ENCODE measurements around the gene KCNQ1. TPM values are rescaled to one million over a fixed set of nuclear protein-coding genes. Genes with fewer than 3 reads are reported as not detected.

The KCNQ1 gene
- total and polyA plus RNA-seq, 12 donors = 11.0 to 447 (median 320) TPM

GRCh38 chr11:2531987-2532703, 87.3 kb downstream of the KCNQ1 start:
- intact Hi-C loops (cut with DNase I) = loop anchor here (1.0 to 2.0 kb wide), 3 partner anchors 104 to 357 kb away; no protein-coding TSS in a partner anchor
- Histone ChIP-seq H3K4me1 (replicated peaks in 1 of 2) (peaks cover 31 to 34% of the 10 kb centered on the region in 2 donors), H3K4me3 (no peak overlapping the region), H3K36me3 (replicated peaks in 1 of 2) (peaks cover 0 to 14% of the 10 kb centered on the region in 2 donors), H3K27me3 (no peaks in the 10 kb centered on the region), H3K27ac (peak overlapping the region in 3 of 5 donors; percentile 85 to 93 (median 89)), H3K9me3 (replicated peaks in 1 of 3) (no peaks in the 10 kb centered on the region)
- peak in 3 of 7 donors; percentile 42 to 65 (median 47) for DNase-seq
- no peak for TF ChIP-seq CTCF (IDR thresholded peaks at IDR 0.05)
- no peak for TF ChIP-seq POLR2A (IDR thresholded peaks at IDR 0.05)
- WGBS, 4 donors = 55 to 64% (median 61%) methylated on average over 19 to 21 of the region's 21 CpGs

- peak; percentile 88 to 96 (median 94) for DNase-seq
- peak; percentile 98 to 100 (median 99) for TF ChIP-seq CTCF (IDR thresholded peaks at IDR 0.05)
- peak in 1 of 2 donors; percentile 9 for TF ChIP-seq POLR2A (IDR thresholded peaks at IDR 0.05)
- Histone ChIP-seq H3K4me1 (replicated peaks in 1 of 2) (peaks cover 27 to 30% of the 10 kb centered on the region in 2 donors), H3K27me3 (no peaks in the 10 kb centered on the region), H3K4me3 (peak overlapping the region in 1 of 4 donors; percentile 35), H3K27ac (peak overlapping the region; percentile 45 to 93 (median 85)), H3K36me3 (replicated peaks in 1 of 2) (peaks cover 0 to 14% of the 10 kb centered on the region in 2 donors), H3K9me3 (replicated peaks in 1 of 3) (no peaks in the 10 kb centered on the region)
- intact Hi-C loops (cut with DNase I) = loop anchor here (2.0 kb wide), 2 partner anchors 354 to 356 kb away; no protein-coding TSS in a partner anchor
- 5 to 13% (median 10%) methylated on average over 23 to 43 of the region's 43 CpGs for WGBS, 4 donors
Measured at GRCh38 chr11:2532704-2533586, 88.1 kb downstream of the KCNQ1 start.

GRCh38 chr11:2533587-2534133, 88.9 kb downstream of the KCNQ1 start:
- Histone ChIP-seq H3K9me3 (replicated peaks in 1 of 3) (no peaks in the 10 kb centered on the region), H3K4me1 (replicated peaks in 1 of 2) (peaks cover 27 to 30% of the 10 kb centered on the region in 2 donors), H3K27ac (peak overlapping the region; percentile 45 to 93 (median 85)), H3K27me3 (no peaks in the 10 kb centered on the region), H3K4me3 (peak overlapping the region in 1 of 4 donors; percentile 35), H3K36me3 (replicated peaks in 1 of 2) (peaks cover 0 to 11% of the 10 kb centered on the region in 2 donors)
- intact Hi-C loops (cut with DNase I) = loop anchor here (2.0 kb wide), 2 partner anchors 353 to 355 kb away; no protein-coding TSS in a partner anchor
- peak; percentile 79 to 93 (median 89) for DNase-seq
- TF ChIP-seq POLR2A (IDR thresholded peaks at IDR 0.05) (peak; percentile 22 to 59), CTCF (IDR thresholded peaks at IDR 0.05) (no peak)
- 28 to 36% (median 35%) methylated on average over 4 to 22 of the region's 22 CpGs for WGBS, 4 donors

Data from adrenal gland (tissue), 12 donors.